SU-DHL-6 (cell line): ENCODE results near the gene HUNK.

Experiments
- H2AFZ ChIP-seq: fragments of 200-600 bp; sonication (generic); 2 replicates; pipeline ENCODE4 v1.6.1; 2014; ENCODE audit warnings: low read depth, mild to moderate bottlenecking, moderate library complexity, mixed read lengths, antibody characterized with exemption, low read length; ENCODE audit not compliant: severe bottlenecking
- H3F3A ChIP-seq: fragments of 200-600 bp; shearing (Covaris generic); 2 replicates; pipeline ENCODE4 v1.6.0; 2016; ENCODE audit warnings: antibody characterized with exemption, mild to moderate bottlenecking; ENCODE audit not compliant: insufficient read depth
- H3K27ac ChIP-seq: fragments of 200-600 bp; sonication (generic); 2 replicates; pipeline ENCODE4 v1.5.1; 2016; ENCODE audit warnings: low read depth, mild to moderate bottlenecking, low read length, moderate library complexity, mixed read lengths
- H3K27me3 ChIP-seq: fragments of 200-600 bp; sonication (generic), shearing (Covaris generic); 2 replicates; pipeline ENCODE4 v1.6.0; 2014; ENCODE audit warnings: mild to moderate bottlenecking, low read length
- H3K36me3 ChIP-seq: fragments of 200-600 bp; sonication (generic); 2 replicates; pipeline ENCODE4 v1.6.1; 2014; ENCODE audit warnings: mild to moderate bottlenecking, low read length, mixed read lengths
- H3K4me2 ChIP-seq: fragments of 300-600, 200-600 bp; shearing (Covaris generic), sonication (generic); 2 replicates; pipeline ENCODE4 v1.6.0; 2014; ENCODE audit warnings: low read length, low read depth, mild to moderate bottlenecking; ENCODE audit not compliant: poor library complexity, severe bottlenecking
- H3K4me3 ChIP-seq: fragments of 200-600 bp; sonication (generic); 2 replicates; pipeline ENCODE4 v1.5.1; 2014; ENCODE audit warnings: antibody characterized with exemption, low read length, mild to moderate bottlenecking, mixed read lengths; ENCODE audit not compliant: insufficient read depth, poor library complexity, severe bottlenecking
- H3K79me2 ChIP-seq: fragments of 200-600 bp; sonication (generic); 2 replicates; pipeline ENCODE4 v1.6.1; 2014; ENCODE audit warnings: mild to moderate bottlenecking, low read length, moderate library complexity; ENCODE audit not compliant: insufficient read depth
- H3K9ac ChIP-seq: fragments of 200-600 bp; sonication (generic); 2 replicates; pipeline ENCODE4 v1.7.0; 2014; ENCODE audit warnings: mild to moderate bottlenecking, low read length
- H3K9me2 ChIP-seq: fragments of 200-600 bp; sonication (generic); replicated peaks from 2 replicates; pipeline ENCODE4 v1.6.1; 2014; ENCODE audit warnings: low read length; ENCODE audit not compliant: insufficient read depth
- H3K9me3 ChIP-seq: fragments of 200-600 bp; sonication (generic); 2 replicates; pipeline ENCODE4 v1.6.1; 2014; ENCODE audit warnings: low read length, mixed read lengths; ENCODE audit not compliant: insufficient read depth
- H4K20me1 ChIP-seq: fragments of 200-600 bp; sonication (generic); 2 replicates; pipeline ENCODE4 v1.6.1; 2014; ENCODE audit warnings: low read depth, mild to moderate bottlenecking, antibody characterized with exemption, low read length, moderate library complexity, mixed read lengths
- EZH2phosphoT487 ChIP-seq: fragments of 200-600 bp; sonication (generic), shearing (Covaris generic); conservative IDR thresholded peaks from 2 replicates; pipeline ENCODE4 v1.6.1; 2018; ENCODE audit warnings: mild to moderate bottlenecking, antibody characterized with exemption, low read length, moderate library complexity, mixed read lengths
- TF ChIP-seq, protein P1 (sequence below): fragments of 200-600 bp; sonication (generic); IDR thresholded peaks from one replicate; pipeline ENCODE4 v1.5.1; 2017; ENCODE audit warnings: antibody characterized with exemption, mild to moderate bottlenecking, low read length, moderate library complexity; ENCODE audit not compliant: insufficient read depth, poor library complexity, severe bottlenecking

Gene HUNK

DNA sequence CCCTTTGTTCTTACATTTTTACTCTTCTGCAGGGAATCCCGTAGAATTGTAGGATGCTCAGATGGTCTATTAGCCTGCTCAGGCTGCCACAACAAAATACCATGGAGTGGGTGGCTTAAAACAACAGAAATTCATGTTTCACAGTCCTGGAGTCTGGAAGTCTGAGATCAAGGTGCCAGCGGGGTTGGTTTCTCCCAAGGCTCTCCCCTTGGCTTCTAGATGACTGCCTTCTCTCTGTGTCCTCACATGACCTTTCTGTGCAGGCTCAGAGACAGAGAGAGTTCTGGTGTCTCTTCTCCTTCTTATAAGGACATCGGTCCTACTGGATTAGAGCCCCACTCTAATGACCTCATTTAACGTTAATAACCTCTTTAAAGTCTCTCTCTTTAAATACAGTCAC is 41.7 kb downstream of the HUNK start:
- TF ChIP-seq EZH2phosphoT487: no peak
- TF ChIP-seq, protein P1, sequence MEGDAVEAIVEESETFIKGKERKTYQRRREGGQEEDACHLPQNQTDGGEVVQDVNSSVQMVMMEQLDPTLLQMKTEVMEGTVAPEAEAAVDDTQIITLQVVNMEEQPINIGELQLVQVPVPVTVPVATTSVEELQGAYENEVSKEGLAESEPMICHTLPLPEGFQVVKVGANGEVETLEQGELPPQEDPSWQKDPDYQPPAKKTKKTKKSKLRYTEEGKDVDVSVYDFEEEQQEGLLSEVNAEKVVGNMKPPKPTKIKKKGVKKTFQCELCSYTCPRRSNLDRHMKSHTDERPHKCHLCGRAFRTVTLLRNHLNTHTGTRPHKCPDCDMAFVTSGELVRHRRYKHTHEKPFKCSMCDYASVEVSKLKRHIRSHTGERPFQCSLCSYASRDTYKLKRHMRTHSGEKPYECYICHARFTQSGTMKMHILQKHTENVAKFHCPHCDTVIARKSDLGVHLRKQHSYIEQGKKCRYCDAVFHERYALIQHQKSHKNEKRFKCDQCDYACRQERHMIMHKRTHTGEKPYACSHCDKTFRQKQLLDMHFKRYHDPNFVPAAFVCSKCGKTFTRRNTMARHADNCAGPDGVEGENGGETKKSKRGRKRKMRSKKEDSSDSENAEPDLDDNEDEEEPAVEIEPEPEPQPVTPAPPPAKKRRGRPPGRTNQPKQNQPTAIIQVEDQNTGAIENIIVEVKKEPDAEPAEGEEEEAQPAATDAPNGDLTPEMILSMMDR: no peak
- no peaks in the 10 kb centered on the region for H3K36me3 ChIP-seq
- H3K9ac ChIP-seq: no peak overlapping the region
- H2AFZ ChIP-seq: no peak overlapping the region
- H3K9me3 ChIP-seq: no peaks in the 10 kb centered on the region
- no peaks in the 10 kb centered on the region for H3K79me2 ChIP-seq
- no peaks in the 10 kb centered on the region for H3K9me2 ChIP-seq
- no peaks in the 10 kb centered on the region for H3F3A ChIP-seq
- H3K27ac ChIP-seq: no peak overlapping the region
- no peaks in the 10 kb centered on the region for H4K20me1 ChIP-seq
- no peak overlapping the region for H3K4me2 ChIP-seq
- no peaks in the 10 kb centered on the region for H3K27me3 ChIP-seq
- no peak overlapping the region for H3K4me3 ChIP-seq

DNA sequence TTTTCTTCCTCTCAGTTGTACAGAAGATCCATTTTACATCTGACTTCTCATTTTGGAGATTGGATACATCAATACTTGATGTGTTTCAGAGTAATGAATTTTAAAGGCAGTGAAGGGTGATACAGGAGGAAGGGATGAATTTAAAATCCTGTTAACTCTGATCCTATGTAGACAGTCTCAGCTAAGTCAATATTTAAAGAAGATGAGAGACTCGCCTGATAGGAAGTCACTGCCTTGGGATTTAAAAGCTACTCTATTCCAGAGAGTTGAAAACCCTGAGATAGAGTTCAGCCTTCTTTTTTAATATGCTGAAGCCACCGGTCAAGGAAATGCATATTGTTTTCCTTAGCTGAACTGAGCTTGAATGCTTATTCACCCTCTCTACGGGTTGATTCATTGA is 42.7 kb downstream of the HUNK start:
- H4K20me1 ChIP-seq: no peaks in the 10 kb centered on the region
- no peak overlapping the region for H3K4me2 ChIP-seq

DNA sequence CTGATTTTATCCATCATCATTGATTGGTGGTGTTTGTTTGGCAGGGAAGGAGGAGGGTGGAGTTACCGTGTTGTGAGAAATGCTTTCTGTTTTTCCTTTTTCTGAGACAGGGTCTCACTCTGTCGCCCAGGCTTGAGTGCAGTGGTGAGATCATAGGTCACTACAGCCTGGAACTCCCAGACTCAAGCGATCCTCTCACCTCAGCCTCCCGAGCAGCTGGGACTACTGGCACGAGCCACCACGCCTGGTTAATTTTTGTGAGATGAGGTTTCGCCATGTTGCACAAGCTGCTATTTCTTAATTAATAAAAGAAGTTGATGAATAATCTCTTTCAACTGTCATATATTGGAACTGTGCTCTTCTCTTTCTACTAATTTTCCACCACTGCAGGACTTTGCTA is 44.3 kb downstream of the HUNK start:
- no peak overlapping the region for H3K4me2 ChIP-seq
- H3K9ac ChIP-seq: no peak overlapping the region
- H3F3A ChIP-seq: no peaks in the 10 kb centered on the region
- H3K4me3 ChIP-seq: no peak overlapping the region
- H4K20me1 ChIP-seq: no peaks in the 10 kb centered on the region
- no peak overlapping the region for H2AFZ ChIP-seq
- no peaks in the 10 kb centered on the region for H3K79me2 ChIP-seq
- no peak overlapping the region for H3K27ac ChIP-seq
- no peaks in the 10 kb centered on the region for H3K27me3 ChIP-seq
- H3K36me3 ChIP-seq: no peaks in the 10 kb centered on the region
- TF ChIP-seq EZH2phosphoT487: no peak
- TF ChIP-seq, protein P1: no peak
- no peaks in the 10 kb centered on the region for H3K9me2 ChIP-seq
- H3K9me3 ChIP-seq: no peaks in the 10 kb centered on the region

More for the DNA sequence above, 42.7 kb downstream of the HUNK start:
- H2AFZ ChIP-seq: no peak overlapping the region
- no peak overlapping the region for H3K9ac ChIP-seq
- H3K36me3 ChIP-seq: no peaks in the 10 kb centered on the region
- no peak overlapping the region for H3K4me3 ChIP-seq
- TF ChIP-seq, protein P1: no peak
- TF ChIP-seq EZH2phosphoT487: no peak
- H3K79me2 ChIP-seq: no peaks in the 10 kb centered on the region
- H3K9me2 ChIP-seq: no peaks in the 10 kb centered on the region
- no peaks in the 10 kb centered on the region for H3F3A ChIP-seq
- no peaks in the 10 kb centered on the region for H3K9me3 ChIP-seq
- H3K27me3 ChIP-seq: no peaks in the 10 kb centered on the region
- no peak overlapping the region for H3K27ac ChIP-seq
